ENCODE measurements around the gene SEC22A. TPM values are rescaled to one million over a fixed set of nuclear protein-coding genes. Genes with fewer than 3 reads are reported as not detected.

SEC22A gene, protein sequence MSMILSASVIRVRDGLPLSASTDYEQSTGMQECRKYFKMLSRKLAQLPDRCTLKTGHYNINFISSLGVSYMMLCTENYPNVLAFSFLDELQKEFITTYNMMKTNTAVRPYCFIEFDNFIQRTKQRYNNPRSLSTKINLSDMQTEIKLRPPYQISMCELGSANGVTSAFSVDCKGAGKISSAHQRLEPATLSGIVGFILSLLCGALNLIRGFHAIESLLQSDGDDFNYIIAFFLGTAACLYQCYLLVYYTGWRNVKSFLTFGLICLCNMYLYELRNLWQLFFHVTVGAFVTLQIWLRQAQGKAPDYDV
- total RNA-seq: 10 to 100 TPM; 20.6 to 36.4 (median 28.0) TPM

DNA sequence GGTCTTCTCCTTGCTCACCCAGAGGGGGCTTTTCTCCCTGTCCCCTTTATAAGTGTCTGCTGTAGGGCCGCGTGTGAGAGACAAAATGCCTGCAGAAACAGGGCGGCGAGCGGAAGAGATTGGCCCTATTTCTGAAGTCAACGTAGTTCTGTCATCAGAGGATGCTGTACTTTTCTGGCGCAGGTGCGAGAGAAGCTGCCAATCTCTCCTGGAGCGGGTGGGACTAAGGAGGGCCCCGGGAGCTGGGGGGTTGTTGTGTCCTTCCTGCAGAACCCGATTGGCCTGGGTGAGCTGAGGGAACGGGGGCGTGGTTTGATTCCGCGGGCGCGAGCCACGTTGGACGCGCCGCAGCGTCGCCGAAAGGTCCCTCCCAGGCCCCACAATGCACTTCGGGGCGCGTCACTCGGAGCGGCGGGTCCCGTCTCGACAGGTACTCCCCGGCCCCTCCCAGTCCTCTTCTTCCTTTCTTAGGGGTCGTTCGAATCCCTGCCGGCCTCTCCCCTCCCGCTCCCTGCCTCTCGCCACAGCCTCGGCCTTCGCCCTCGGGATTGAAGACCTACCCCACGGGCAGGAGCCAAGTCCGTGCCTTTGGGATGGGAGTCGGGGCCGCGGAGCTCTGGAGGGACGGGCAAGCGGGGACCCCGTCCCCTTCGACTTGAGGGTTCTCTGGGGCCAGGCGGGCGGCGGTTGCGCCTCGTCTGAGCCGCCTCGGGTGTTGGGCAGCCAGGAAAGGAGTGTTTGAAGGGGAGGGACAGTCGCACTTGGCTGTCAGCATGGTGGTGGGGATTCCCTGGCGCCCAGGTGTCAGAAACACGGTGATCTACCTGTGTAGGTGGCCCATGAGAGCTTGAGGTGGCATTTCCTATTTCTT is at the start of gene SEC22A:
SEC22A (plus strand) TSS at position 387 of the 871 bp plus-strand sequence. CDS start 7,275 bp downstream, outside the sequence.
- peak; percentile 70 for DNase-seq
- no peaks in the 10 kb centered on the region for H3K27me3 ChIP-seq
- peak within 1 kb of the TSS; percentile 86 to 93 (median 88) for H3K4me3 ChIP-seq
- H3K4me1 ChIP-seq: peaks cover 4 to 21% (median 4%) of the 10 kb centered on the region in 3 donors
- H3K36me3 ChIP-seq: peaks cover 0 to under 1% (median 0%) of the 10 kb centered on the region in 3 donors
- intact Hi-C loops (cut with DNase I): no loop called here
- H3K27ac ChIP-seq: peak within 1 kb of the TSS; percentile 92 to 95 (median 94)
- 0 to 1% methylated on average over 12 to 25 of the region's 60 CpGs for WGBS, 2 donors
- H3K9me3 ChIP-seq: no peaks in the 10 kb centered on the region
- TF ChIP-seq POLR2A (IDR thresholded peaks at IDR 0.05): peak in 3 of 4 donors; percentile 31 to 81 (median 69)
- TF ChIP-seq, protein P1, sequence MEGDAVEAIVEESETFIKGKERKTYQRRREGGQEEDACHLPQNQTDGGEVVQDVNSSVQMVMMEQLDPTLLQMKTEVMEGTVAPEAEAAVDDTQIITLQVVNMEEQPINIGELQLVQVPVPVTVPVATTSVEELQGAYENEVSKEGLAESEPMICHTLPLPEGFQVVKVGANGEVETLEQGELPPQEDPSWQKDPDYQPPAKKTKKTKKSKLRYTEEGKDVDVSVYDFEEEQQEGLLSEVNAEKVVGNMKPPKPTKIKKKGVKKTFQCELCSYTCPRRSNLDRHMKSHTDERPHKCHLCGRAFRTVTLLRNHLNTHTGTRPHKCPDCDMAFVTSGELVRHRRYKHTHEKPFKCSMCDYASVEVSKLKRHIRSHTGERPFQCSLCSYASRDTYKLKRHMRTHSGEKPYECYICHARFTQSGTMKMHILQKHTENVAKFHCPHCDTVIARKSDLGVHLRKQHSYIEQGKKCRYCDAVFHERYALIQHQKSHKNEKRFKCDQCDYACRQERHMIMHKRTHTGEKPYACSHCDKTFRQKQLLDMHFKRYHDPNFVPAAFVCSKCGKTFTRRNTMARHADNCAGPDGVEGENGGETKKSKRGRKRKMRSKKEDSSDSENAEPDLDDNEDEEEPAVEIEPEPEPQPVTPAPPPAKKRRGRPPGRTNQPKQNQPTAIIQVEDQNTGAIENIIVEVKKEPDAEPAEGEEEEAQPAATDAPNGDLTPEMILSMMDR (IDR thresholded peaks at IDR 0.05): no peak

DNA sequence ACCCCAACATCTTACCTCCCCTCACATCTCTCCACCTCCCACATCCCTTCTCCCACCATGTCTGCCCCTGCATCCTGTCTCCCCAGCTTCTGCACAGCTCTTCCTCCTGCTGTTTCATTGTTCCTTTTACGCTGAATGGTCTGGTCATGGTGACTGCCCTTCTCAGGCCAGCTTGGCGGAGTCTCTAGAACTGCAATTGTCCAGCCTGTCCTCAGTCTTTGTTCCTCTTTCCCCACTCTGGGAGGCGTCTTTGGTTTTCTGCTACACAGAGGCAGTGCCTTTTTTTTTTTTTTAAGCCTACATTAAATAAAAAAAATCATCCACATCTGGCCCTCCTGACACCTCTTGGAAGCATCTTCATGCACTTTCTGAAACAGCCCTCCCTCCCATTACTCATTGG is 49.1 kb upstream of the SEC22A start:
- Histone ChIP-seq H3K27ac (no peak overlapping the region), H3K4me3 (no peak overlapping the region), H3K27me3 (no peaks in the 10 kb centered on the region), H3K36me3 (peaks cover 8 to 80% (median 15%) of the 10 kb centered on the region in 3 donors), H3K4me1 (no peaks in the 10 kb centered on the region), H3K9me3 (no peaks in the 10 kb centered on the region)
- intact Hi-C loops (cut with DNase I): no loop called here
- WGBS, 2 donors: 84 to 94% methylated on average over 3 of the region's 3 CpGs
- no peak for DNase-seq
- TF ChIP-seq, protein P1 (IDR thresholded peaks at IDR 0.05): no peak
- TF ChIP-seq POLR2A (IDR thresholded peaks at IDR 0.05): no peak

DNA sequence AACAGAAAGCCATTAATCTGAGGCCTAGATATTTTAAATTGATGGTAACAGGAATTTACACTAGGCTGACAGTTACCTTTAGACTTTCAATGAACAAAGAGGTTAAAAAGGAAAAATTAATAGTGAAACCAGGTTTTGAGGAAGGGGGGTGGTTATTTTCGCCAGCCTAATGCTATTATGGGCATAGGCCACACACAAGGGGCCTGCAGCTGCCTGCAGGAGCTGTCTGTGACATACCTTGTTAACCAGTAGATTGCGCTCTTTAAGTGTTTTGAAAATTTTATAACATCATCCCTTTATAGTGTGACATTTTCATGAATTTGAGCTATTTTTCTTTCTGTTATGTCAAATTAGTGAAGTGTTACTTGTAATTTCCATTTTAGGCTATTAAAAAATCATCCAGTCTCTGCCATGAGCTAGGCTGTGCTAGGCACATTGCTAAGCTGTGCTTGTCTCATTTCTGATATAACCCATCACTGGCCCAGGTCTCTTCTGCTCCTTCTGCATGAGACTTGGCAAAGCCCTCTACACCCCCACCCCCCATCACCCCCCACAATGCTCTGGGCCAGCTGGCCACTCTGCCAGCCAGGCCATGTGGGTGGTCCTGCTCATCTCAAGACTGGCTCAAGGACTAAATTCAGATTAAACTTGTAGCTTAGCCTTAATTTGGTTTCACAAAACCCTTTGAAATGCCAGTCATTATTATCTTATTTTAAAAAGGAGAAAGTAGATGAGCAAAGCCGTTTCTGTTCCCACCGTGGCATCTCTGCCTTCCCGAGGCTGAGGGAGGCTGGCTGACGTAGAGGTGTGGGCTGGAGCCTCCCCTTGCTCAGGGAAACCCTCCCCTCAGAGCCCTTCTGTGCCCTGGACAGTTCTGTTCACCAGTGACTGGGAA is 48.4 kb upstream of the SEC22A start:
- peaks cover 8 to 77% (median 14%) of the 10 kb centered on the region in 3 donors for H3K36me3 ChIP-seq
- no peak overlapping the region for H3K27ac ChIP-seq
- TF ChIP-seq, protein P1 (IDR thresholded peaks at IDR 0.05): no peak
- TF ChIP-seq POLR2A (IDR thresholded peaks at IDR 0.05): no peak
- no peak for DNase-seq
- intact Hi-C loops (cut with DNase I): no loop called here
- H3K4me1 ChIP-seq: no peaks in the 10 kb centered on the region
- H3K4me3 ChIP-seq: no peak overlapping the region
- H3K27me3 ChIP-seq: no peaks in the 10 kb centered on the region
- H3K9me3 ChIP-seq: no peaks in the 10 kb centered on the region
- WGBS, 2 donors: 94 to 95% methylated on average over 3 to 6 of the region's 6 CpGs

DNA sequence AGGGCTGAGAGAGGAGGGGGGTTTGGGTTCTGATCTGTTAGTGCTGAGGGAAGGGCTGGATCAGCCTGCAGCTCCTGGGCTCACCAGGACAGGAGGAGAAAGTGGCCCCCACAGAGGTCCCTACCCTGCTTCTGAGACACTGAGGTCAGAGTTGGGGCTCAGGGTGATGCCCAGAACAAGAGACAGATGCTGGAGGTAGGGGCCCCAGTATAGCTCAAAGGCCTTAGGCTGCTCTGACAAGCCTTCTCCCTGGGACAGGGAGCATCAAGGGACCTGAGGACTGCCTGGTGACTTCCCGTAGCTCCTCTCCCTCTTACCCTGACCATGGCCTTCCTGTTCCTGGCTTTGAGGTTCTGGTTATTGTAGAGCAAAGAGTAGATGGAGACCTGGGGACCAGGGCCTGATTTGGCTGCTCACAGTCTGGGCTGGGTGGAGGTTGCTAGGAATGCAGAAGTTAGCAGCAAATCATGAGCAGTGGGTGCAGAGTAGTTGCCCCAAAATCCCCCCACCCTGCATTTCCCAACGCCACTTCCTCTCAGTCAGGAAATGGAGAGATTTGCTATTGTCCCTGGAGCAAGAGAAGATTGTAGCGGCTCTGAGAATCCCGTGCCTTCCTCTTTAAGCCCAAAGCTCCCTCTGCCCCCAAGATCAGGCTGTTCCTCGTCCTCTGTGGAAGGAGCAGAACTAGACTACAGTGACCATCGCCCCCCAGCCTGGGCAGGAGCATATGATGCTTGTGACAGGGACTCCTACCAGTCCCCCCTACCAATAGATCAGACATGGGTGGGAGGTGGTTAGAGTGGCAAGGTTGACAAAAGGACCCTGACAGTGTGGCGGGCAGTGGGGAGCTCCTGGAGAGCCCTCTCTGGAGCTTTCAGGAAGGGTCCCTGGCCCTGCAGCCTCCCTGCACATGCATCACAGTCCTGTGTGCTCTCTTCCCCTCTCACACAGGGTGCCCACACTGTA is 47.4 kb upstream of the SEC22A start:
- DNase-seq: no peak
- Histone ChIP-seq H3K27me3 (no peaks in the 10 kb centered on the region), H3K4me1 (no peaks in the 10 kb centered on the region), H3K36me3 (peaks cover 8 to 76% (median 14%) of the 10 kb centered on the region in 3 donors), H3K4me3 (no peak overlapping the region), H3K9me3 (no peaks in the 10 kb centered on the region), H3K27ac (no peak overlapping the region)
- TF ChIP-seq POLR2A (IDR thresholded peaks at IDR 0.05): no peak
- TF ChIP-seq, protein P1 (IDR thresholded peaks at IDR 0.05): no peak
- WGBS, 2 donors: 74 to 92% methylated on average over 3 to 6 of the region's 7 CpGs
- intact Hi-C loops (cut with DNase I): no loop called here
